M059J (cell line): ENCODE measurements around the gene MAGEB18. TPM values are rescaled to one million over a fixed set of nuclear protein-coding genes. Genes with fewer than 3 reads are reported as not detected.

Source experiments
- DNase-seq: peaks from one replicate; pipeline ENCODE4 v3.0.0-alpha.2; 2012; ENCODE audit warnings: low read depth
- total RNA-seq: library from RNA; depleted of rRNA; stranded (reverse); fragments of >200 nt; shearing (Covaris generic); gene quantifications from 2 replicates; pipeline ENCODE4 v1.2.3, GENCODE V29; 2014; rRNA removed

Gene MAGEB18
- not detected in 2 replicates for total RNA-seq

GRCh38 chrX:26138274-26138673 is at the start of gene MAGEB18:
MAGEB18 (plus strand) TSS chrX:26138343; CDS start chrX:26138986, 643 bp downstream.
- no peak for DNase-seq

GRCh38 chrX:26100421-26100920 is 37.7 kb upstream of the MAGEB18 start:
- DNase-seq, result no peak

GRCh38 chrX:26109142-26109541 is 29.0 kb upstream of the MAGEB18 start:
- DNase-seq, result no peak

GRCh38 chrX:26146024-26146423 is 7.9 kb downstream of the MAGEB18 start:
- no peak for DNase-seq

- no peak for DNase-seq
Observed at GRCh38 chrX:26160301-26160700, 22.2 kb downstream of the MAGEB18 start, which contains the start of gene MAGEB6B. MAGEB6B (plus strand) TSS chrX:26160601; CDS start chrX:26160601, 0 bp downstream.

Other genes starting within 250 kb of the MAGEB18 start
- gene MAGEB6B, start 22.3 kb downstream of the MAGEB18 start, total RNA-seq, result not detected in 2 replicates
- 0.05 and 0.12 TPM in 2 replicates for gene MAGEB6, start 54.1 kb downstream of the MAGEB18 start, total RNA-seq
- gene MAGEB5, start 77.8 kb downstream of the MAGEB18 start, total RNA-seq, result not detected in 2 replicates